ENCODE measurements around the gene PAFAH1B2.
"Not testable (repeated sequence)": the region's sequence is repeated elsewhere in the genome, so short reads cannot be mapped to it uniquely, and the experiment has no call there.

PAFAH1B2 gene

DNA sequence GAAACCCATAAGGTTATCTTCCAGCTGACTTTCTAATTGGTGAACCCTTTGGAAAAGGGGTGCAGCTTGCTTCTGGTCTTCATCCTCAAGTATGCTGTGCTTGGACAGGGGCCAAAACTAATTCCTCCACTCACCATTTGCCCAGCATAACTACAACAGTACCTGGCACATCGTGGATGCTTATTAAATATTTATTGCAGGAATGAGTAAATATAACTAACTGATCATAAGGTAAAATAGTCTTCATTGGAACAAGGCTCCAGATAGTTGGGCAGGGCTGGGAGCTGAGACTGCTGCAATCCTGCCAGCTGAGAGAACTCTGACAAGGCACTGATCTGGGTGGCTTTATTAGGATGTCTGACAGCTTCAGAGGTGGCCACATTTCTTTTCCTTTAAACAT lies 32.1 kb downstream of the PAFAH1B2 start:
- no peak for DNase-seq

DNA sequence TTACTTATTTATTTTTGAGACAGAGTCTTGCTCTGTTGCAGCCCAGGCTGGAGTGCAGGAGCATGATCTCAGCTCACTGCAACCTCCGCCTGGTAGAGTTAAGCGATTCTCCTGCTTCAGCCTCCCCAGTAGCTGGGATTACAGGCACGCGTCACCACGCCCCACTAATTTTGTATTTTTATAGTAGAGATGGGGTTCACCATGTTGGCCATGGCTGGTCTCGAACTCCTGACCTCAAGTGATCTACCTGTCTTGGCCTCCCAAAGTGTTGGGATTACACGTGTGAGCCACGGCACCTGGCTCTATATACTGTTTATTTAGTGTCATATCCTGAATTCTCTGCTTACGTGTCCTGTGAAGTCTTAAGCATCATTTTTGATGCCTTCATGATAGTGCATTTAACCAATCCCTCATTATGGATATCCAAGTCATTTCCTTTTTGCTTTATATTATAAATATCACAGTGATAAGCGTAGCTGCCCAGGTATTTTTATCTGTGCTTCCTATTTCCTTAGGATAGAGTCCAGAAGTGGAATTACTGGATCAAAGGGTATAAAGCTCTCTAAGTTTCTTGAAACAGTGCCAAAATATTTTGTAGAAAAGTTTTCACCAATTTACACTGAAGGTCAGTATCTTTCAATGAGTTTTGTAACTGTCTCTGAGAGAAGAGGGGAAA lies 33.6 kb downstream of the PAFAH1B2 start:
- DNase-seq = no peak

DNA sequence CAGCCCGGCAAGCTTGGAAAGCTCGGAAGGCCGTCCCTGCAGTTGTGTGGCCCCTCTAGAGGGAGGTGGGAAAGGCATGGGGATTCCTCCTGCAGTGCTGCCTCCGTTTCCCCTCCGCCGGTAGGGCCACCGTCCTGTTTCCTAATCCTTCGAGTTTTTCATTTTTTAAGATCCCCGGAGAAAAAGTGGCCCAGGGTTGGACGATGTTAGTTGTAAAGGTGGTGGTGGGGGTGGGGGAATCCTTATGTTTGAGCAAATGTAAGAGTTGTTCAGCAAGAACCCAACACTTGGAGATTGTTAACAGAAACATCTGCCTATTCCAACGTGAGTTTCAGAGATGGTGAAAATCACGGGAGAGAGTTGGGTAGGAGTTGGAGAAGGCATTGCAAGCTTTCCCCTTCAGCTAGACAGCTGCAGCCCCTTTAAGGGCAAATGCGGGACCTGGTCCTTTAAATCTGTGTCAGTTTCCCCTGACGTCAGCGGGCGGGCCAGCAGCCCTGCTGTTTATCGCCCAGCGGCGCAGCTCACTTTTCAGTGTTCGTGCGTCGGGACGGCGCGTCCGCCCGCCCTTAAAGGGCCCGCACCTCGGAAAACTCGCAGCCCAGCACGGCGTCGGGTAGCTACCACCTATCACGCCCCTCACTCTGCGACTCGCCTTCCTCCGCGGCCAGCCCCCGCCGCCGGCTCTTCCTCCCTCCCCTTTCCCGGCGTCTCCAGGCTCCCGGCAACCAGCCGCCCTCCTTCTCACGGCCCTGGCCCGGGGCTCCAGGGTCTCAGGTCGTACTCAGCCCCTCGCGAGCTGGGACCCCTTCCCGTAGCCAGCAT lies 34.3 kb downstream of the PAFAH1B2 start, which contains the start of gene SIDT2:
TSS of gene SIDT2 (plus strand) at position 534 of the 825 bp plus-strand sequence. CDS start 521 bp downstream, outside the sequence.
- DNase-seq = peak; percentile 93

DNA sequence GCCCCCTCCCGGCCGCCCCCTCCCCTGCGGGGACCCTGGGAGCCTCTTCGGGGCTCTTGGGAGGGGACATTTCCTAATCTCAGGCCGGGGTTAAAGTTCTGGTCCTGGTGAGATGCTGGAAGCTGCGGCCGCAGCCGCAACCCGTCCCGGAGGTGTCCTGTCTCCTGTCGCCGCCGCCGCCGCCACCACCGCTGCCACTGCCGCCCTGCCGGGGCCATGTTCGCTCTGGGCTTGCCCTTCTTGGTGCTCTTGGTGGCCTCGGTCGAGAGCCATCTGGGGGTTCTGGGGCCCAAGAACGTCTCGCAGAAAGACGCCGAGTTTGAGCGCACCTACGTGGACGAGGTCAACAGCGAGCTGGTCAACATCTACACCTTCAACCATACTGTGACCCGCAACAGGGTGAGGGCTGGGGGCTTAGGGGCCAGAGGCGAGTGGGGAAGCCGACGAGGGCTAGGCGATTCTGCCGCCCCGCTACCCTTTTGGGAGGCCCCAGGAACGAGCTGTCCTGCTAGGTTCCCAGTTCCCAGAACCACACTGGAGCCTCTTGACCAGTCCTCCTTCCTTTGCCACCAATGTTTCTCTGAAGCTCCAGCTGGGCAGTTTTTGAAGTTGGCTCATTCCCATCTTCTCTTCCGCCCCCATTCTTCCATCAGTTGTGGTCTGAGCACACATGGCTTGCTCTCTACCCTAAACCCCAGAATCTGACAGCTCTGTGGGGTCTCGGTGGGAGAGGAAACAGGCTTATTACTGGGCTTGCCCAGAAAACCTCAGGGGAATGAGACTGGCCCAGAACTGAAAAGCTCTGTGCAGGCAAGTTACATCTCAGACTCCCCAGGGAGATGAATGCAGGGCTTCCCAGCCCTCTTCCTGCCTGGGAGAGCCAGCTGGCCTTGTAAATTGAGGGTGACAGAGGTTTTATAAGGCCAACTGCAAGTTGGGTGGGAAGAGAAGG lies 35.2 kb downstream of the PAFAH1B2 start:
- peak; percentile 57 for DNase-seq

DNA sequence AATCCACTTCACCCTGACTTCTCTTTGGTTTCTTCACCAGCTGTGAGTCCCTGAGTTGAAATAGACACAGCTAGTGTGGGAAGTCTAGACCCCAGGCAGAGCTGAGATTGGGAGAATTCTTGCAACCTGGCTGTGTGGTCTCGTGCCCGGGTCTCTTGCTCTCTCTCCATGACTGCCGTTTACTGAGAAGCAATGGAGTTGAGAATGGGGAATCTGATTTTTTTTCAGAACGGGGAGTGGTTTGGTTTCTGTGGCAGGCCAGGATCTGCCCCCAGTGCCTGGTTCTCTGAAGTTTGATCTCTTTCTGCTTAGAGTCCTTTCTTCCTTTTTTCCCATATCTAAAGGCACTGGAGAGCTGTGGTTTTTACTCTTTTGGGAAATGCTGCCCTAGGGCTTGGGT lies 35.9 kb downstream of the PAFAH1B2 start:
- no peak for DNase-seq

DNA sequence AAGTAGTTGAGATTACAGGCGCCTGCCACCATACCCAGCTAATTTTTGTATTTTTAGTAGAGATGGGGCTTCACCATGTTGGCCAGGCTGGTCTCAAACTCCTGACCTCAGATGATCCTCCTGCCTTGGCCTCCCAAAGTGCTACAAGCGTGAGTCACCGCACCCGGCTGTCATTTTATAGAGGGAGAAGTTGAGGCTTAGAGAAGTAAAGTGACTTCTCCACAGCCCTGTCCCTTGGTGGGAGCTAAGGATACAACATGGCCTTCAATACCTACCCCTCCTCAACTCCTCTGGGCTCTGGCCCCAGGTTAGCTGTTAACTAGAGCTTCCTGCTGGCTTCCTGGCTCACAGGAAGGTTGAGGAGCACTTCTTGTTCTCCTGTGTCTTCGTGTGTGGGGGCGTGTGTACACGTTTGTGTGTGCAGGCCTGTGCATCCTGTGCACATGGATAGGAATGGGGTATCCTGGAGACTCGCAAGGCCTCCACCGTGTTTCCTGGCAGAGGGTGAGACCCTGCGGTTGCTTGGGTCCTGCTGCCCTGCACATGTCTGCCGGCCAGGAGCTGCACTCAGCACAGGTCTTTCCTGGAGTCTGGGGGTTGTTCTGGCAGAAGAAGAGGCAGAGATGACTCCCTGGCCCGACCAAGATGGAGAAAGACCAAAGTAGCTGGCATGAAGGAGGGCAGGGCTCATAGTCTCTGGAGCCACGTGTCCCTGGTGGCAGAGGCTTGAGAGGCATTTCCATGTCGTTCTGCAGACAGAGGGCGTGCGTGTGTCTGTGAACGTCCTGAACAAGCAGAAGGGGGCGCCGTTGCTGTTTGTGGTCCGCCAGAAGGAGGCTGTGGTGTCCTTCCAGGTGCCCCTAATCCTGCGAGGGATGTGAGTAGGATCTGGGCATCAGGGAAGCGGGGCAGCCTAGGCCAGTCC lies 36.8 kb downstream of the PAFAH1B2 start:
- DNase-seq = peak; percentile 80

DNA sequence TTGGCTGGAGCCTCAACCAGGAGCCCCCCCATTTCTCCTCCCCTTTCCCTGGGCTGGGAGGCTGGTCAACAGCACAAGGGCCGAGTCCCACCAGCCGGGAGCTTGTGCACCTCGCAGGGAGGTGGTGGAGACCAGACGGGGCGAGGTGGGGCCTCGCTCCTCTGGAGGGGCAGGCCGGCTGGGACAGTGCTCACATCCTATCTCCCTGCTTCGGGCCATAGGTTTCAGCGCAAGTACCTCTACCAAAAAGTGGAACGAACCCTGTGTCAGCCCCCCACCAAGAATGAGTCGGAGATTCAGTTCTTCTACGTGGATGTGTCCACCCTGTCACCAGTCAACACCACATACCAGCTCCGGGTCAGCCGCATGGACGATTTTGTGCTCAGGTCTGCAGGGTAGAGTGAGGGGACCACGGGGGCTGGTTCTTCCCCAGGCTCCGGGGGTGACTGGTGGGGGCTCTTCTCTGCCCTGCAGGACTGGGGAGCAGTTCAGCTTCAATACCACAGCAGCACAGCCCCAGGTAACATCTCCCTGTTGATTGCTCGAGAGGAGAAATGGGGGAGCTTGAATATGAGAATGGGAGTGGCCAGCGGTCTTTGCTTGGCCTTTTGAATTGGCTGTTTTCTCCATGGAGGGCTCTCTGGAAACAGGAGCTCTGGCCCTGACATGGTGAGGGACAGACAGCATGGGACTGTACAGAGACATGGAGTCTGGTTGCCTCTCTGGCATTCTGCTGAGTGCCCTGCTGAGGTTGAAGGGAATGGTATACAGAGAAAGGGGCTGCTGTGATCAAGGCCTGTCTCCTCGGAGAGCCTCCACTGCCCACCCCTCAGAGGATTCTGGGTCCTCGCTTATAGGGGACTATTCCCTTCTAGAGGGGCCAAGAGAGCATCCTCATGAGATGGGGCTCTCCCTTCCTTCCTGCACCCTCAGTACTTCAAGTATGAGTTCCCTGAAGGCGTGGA lies 37.8 kb downstream of the PAFAH1B2 start:
- no peak for DNase-seq

DNA sequence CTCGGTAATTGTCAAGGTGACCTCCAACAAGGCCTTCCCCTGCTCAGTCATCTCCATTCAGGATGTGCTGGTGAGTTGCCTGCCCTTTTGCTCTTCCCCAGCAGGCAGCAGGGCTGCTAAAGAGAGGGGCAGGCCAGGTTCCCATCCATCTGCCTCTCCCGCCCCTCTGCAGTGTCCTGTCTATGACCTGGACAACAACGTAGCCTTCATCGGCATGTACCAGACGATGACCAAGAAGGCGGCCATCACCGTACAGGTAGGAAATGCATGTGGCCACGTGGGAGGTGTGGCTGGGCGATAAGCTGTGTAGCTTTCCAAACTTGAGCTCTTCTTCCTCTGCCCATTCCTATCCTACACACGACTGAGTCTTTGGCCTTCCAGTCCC lies 38.5 kb downstream of the PAFAH1B2 start:
- no peak for DNase-seq

DNA sequence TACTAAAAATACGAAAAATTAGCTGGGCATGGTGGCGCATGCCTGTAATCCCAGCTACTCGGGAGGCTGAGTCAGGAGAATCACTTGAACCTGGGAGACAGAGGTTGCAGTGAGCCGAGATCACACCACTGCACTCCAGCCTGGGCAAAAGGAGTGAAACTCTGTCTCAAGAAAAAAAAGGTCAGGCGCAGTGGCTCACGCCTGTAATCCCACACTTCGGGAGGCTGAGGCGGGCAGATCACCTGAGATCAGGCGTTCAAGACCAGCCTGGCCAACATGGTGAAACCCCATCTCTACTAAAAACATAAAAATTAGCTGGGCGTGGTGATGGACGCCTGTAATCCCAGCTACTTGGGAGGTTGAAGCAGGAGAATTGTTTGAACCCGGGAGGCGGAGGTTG lies 39.1 kb downstream of the PAFAH1B2 start:
- not testable (repeated sequence) for DNase-seq

DNA sequence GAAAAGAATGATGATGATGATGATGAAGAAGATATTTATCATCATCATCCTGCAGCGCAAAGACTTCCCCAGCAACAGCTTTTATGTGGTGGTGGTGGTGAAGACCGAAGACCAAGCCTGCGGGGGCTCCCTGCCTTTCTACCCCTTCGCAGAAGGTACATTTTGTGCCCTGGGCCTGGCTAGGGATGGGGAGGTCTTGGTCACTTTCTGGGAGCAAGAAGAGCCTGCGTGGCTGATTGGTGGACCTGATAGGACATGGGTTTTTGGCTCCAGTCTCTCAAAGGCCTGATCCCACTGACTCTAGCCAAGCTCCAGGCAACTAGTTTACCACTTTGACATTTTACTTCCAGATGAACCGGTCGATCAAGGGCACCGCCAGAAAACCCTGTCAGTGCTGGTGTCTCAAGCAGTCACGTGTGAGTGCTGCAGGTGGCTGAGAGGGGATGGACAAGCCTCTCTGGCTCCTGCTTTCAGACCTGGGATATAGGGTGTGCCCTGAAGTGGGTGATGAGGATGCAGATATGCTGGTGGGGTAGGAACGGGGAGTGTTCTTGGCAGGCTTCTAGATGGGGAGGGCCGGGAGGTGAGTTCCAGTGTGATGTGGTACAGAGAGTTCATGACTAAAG lies 39.8 kb downstream of the PAFAH1B2 start:
- no peak for DNase-seq

DNA sequence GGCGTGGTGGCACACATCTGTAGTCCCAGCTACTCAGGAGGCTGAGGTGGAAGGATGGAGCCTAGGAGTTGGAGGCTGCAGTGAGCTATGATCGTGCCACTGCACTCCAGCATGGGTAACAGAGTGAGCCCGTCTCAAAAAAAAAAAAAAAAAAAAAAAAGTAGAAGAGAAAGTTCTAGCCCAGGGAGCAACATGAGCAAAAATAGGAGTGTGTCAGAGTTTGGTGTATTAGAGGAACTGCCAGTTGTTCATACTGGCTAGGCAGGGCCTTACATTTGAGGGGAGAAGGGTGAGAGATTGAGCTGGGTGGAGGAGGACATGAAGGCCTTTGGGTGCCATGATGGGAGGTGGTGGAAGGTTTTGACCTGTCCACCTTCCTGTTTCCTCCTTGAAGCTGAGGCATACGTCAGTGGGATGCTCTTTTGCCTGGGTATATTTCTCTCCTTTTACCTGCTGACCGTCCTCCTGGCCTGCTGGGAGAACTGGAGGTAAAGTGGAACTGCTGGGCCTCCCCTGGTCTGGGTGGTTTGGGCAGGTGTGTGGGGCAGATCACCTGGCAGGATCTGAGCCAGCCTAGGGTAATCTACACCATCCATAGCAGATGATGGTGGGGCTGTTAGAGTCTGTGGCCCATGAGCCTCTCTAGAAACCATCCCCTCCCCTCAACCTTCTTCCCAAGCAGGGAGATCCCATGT lies 41.8 kb downstream of the PAFAH1B2 start:
- DNase-seq = no peak

DNA sequence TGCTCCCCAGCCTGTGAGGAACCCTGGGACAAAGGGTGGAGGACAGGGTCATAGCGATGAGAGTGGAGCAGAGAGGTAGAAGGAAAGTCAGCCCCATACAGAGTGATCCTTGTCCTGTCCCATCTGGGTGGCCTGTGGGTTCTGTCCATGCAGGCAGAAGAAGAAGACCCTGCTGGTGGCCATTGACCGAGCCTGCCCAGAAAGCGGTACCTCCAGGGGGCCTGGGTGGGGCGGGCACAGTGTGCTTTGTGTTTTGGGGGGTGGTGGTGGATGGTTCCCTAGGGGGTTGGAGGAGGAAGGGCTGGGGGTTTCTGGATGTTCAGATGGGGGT lies 42.3 kb downstream of the PAFAH1B2 start:
- DNase-seq = no peak

DNA sequence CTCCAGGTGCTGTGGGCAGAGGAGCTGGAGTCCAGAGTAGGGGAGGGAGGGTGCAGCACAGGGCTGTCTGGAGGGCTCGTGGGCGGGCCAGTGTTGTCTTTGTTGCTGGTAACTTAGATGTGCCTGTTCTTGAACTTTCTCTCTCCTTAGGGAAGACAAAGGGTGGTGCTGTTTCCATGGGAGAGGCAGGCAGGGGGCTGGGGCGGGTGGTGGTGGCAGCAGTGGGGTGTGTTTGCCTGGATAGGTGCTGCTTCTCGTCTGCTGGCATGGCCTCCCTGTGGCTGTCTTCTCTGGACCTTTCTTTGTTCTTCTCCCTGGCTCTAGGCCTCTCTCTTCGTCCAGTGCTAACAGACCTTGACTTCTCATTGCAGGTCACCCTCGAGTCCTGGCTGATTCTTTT lies 42.9 kb downstream of the PAFAH1B2 start:
- DNase-seq = no peak

DNA sequence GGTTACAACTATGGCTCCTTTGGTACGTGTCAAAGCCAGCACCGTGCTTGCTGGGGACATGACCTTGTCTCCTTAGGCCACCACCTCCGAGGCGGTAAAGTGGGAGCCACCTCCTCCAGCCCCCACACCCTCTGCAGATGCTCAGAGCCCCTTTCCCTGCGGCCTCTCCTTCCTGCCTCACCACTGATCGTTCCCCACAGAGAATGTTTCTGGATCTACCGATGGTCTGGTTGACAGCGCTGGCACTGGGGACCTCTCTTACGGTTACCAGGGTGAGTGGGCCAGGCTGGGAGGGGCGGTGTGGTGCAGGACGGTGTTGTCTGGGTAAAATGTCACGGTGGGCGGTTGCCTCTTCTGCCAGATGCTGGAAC lies 43.3 kb downstream of the PAFAH1B2 start:
- no peak for DNase-seq

DNA sequence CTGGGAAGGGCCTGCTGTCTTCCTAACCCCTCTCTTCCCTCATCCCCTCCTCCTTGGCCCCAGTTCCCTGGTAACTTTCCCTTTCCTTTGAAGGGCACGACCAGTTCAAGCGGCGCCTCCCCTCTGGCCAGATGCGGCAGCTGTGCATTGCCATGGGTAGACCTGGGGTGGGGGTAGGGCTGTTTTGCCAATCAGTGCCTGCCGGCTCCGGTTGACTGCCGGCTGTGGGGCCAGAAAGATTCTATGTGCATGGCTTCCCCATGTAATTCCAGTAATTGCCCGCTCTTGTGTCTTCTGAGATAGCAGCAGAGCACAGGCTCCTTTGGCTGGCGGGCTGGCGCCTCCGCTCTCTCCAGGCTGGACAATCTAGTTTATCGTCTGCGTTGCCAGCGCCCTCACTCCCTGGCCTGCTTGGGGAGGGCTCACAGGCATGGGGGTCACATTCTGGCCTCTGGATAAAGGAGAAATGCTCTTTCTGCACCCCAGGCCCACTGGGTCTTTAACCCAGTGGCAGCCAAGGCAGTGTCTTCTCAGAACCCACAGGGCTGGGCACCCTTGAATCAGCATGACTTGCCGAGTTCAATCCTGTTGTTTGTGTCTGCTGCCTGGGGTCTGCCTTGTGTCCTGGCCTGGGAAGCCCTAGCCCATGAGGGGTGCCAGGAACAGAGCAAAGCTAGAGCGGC lies 43.9 kb downstream of the PAFAH1B2 start:
- DNase-seq = no peak

DNA sequence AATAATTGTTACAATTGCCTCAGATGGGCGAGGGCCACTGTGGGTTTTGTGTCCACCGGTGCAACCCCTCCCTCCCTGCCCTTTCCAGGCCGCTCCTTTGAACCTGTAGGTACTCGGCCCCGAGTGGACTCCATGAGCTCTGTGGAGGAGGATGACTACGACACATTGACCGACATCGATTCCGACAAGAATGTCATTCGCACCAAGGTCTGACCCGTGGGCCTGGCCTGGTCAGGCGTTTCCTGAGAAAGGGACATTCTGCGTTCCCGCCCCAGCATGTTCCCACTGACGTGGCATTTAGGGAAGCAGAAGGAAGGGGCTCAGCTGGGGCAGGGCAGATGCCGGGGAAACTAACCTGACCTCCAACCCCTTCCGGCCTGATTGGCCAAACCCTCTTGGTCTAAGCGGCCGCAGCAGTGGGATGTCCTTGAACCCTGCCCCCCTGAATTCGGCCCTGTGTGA lies 44.6 kb downstream of the PAFAH1B2 start:
- DNase-seq = no peak

DNA sequence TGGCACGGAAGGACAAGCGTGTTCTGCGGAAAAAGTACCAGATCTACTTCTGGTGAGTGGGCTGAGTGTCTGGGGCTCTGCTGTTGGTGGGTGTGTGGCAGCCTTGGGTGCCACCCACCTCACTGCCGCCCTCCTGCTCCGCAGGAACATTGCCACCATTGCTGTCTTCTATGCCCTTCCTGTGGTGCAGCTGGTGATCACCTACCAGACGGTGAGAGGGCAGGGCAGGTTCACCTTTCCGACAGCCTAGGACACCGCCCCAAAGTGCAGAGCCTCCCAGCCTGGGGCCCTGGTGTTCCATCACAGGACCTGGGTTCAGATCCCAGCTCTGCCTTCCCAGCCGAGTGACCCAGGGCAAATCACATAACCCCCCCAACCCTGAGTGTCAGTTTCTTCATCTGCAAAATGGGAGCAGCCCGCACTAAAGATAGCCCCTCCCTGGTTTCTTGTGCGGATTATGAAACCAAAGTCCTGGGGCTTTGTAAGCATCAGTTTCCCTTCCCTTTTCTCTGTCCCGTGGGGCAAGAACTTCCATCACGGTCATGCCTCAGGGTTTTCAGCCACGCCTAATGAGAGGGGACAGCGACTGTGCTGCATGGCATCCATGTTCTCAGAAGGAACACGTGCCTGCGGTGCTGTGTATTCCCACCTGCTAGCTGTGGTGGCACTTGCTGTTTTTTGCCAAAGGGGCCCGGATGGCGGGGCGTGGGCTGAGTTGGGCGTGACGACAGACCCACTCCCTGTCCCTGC lies 45.3 kb downstream of the PAFAH1B2 start:
- no peak for DNase-seq

DNA sequence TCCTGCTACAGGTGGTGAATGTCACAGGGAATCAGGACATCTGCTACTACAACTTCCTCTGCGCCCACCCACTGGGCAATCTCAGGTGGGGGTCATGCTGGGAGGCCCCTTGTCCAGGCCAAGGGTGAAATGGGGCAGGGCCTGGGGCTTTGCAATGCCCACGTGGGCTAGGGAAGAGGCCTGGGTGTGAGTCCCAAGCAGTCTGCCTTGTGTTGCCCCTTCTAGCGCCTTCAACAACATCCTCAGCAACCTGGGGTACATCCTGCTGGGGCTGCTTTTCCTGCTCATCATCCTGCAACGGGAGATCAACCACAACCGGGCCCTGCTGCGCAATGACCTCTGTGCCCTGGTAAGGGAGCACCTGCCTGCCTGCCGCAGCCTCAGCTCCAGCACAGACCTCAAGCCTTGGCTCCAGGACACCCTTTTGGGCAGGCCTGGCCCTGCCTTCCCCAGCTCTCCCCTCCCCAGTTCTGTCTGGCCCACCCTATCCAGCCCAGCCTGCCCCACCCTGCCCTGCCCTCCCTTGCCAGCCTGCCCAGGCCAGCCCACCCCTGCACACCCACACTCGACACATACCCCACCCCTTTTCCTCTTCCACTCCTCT lies 46.0 kb downstream of the PAFAH1B2 start:
- DNase-seq = no peak
